Fibroblast of the aortic adventitia (primary cell): Measurements from ENCODE around the gene TMEM107. TPM values are rescaled to one million over a fixed set of nuclear protein-coding genes. Genes with fewer than 3 reads are reported as not detected.
A peak's percentile ranks its signal among the peaks of the same experiment; 100 is the strongest.

Experiments used
- DNase-seq: peaks from one replicate; pipeline ENCODE4 v3.0.0-alpha.2; 2010; ENCODE audit warnings: low read depth
- H3K4me3 ChIP-seq: 2 replicates; pipeline ENCODE4 v1.5.1; 2011; ENCODE audit warnings: low read depth, mild to moderate bottlenecking, control low read depth, low read length, moderate library complexity
- CTCF ChIP-seq: IDR thresholded peaks from 2 replicates; pipeline ENCODE4 v1.5.1; 2011; ENCODE audit warnings: mild to moderate bottlenecking, low read length, control low read depth, inconsistent platforms; ENCODE audit not compliant: insufficient read depth
- total RNA-seq: library from RNA; depleted of rRNA; stranded (reverse); fragments of >200 nt; gene quantifications from 2 replicates; pipeline ENCODE4 v1.2.3, GENCODE V29; 2012; ENCODE audit warnings: low replicate concordance

The TMEM107 gene
- total RNA-seq, 1 donor: 32.7 TPM

GRCh38 chr17:8142887-8143580, 33.1 kb downstream of the TMEM107 start:
- TF ChIP-seq CTCF: no peak

GRCh38 chr17:8142158-8142886, 33.9 kb downstream of the TMEM107 start:
- no peak for DNase-seq
- no peak overlapping the region for H3K4me3 ChIP-seq
- TF ChIP-seq CTCF: no peak

More at GRCh38 chr17:8142887-8143580, 33.1 kb downstream of the TMEM107 start:
- H3K4me3 ChIP-seq: no peak overlapping the region
- no peak for DNase-seq

GRCh38 chr17:8141741-8142140, 34.4 kb downstream of the TMEM107 start:
- no peak for TF ChIP-seq CTCF
- no peak for DNase-seq
- no peak overlapping the region for H3K4me3 ChIP-seq

GRCh38 chr17:8141045-8141444, 35.1 kb downstream of the TMEM107 start:
- DNase-seq: no peak
- no peak for TF ChIP-seq CTCF
- H3K4me3 ChIP-seq: no peak overlapping the region

- no peak for DNase-seq
- TF ChIP-seq CTCF: no peak
- no peak overlapping the region for H3K4me3 ChIP-seq
These were observed 35.8 kb downstream of the TMEM107 start for GRCh38 chr17:8140065-8141029.

- DNase-seq: peak; percentile 99
- TF ChIP-seq CTCF: peak; percentile 92
These were observed 37.4 kb downstream of the TMEM107 start for GRCh38 chr17:8138672-8139371.

More at GRCh38 chr17:8138672-8139371, 37.4 kb downstream of the TMEM107 start:
- H3K4me3 ChIP-seq: peak overlapping the region; percentile 52
